Measurements from ENCODE around the gene FCGR3B. TPM values are rescaled to one million over a fixed set of nuclear protein-coding genes. Genes with fewer than 3 reads are reported as not detected.
"Not testable (repeated sequence)": the region's sequence is repeated elsewhere in the genome, so short reads cannot be mapped to it uniquely, and the experiment has no call there.

Gene FCGR3B
- total RNA-seq, 1 donor from 2014 or later: not detected

DNA sequence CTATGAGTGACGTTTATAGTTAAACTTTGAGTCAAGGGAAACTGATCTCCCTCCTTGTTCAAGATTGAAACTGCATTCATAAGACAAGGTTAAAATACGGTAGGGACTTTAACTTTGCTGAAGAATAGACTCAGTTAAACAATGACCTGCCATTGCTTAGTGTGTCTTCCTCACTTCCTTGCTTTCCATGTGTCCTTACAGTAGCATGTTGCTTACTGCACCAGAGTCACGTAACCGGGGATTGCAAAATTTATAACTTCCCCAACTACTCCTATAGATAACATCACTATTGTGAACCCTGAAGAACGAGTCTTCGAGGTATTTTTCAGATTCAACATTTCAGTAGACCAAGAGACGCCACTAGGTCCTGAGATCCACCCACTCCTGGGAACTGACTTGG lies 22.6 kb upstream of the FCGR3B start:
- not testable (repeated sequence) for H3K4me3 Mint-ChIP-seq (ENCODE audit: unreplicated experiment); H3K4me2 ChIP-seq (ENCODE audit: low read length); H3K36me3 ChIP-seq (ENCODE audit: insufficient read depth, low read length); H3K9ac ChIP-seq (ENCODE audit: low read length); H3K27me3 Mint-ChIP-seq (ENCODE audit: low read depth, unreplicated experiment); H3K4me3 ChIP-seq (ENCODE audit: insufficient read depth, low read depth, low read length); H3K36me3 Mint-ChIP-seq (ENCODE audit: low read depth, unreplicated experiment); H3K27ac Mint-ChIP-seq (ENCODE audit: unreplicated experiment); H2AFZ ChIP-seq (ENCODE audit: low read depth, low read length); H4K20me1 ChIP-seq (ENCODE audit: insufficient read depth, low read length); H3K79me2 ChIP-seq (ENCODE audit: insufficient read depth, low read length); H3K27ac ChIP-seq (ENCODE audit: low read depth, low read length); H3K27me3 ChIP-seq (ENCODE audit: insufficient read depth, low read length); H3K4me1 ChIP-seq (ENCODE audit: insufficient read depth, low read length); H3K4me1 Mint-ChIP-seq (ENCODE audit: low read depth, unreplicated experiment); FAIRE-seq; H3K9me3 Mint-ChIP-seq (ENCODE audit: unreplicated experiment); DNase-seq (ENCODE audit: low read depth); H3K9me3 ChIP-seq (ENCODE audit: insufficient read depth, low read depth, low read length)

DNA sequence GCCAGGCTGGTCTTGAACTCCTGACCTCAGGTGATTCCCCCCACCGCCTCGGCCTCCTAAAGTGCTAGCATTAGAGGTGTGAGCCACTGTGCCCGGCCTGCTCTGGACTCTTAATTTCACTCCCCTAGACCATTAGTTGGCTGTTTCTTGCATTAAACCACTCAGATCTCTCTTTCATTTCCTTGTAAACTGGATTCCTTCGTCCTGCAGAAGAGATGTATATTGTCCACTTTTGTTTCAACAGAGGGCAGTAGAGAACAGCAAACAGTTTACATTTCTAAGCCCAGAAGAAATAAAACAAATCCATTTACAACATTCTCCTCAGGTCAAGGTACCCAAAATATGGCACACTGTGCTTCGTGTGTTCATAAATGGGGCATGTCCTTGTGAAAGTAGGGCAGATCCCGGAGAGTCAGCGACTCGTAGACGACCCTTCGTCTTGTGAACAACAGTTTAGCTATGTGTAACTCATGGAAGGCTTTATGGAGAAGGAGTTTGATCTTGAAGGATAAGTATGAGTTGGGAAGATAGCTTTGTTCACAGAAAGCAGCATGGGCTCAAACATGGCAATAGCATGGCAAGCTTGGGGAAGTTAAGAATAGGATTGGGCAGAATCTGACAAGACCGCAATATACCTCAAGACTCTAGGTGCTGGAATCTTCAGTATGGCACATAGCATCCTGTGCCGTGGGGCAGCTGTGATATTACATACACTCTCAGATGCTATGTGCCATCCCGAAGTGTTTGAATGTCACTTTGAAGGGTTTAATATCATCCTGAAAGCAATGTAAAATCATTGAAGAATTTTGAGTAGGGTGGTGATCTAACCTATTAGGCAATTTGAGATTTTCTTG lies 16.8 kb upstream of the FCGR3B start:
- H3K4me1 Mint-ChIP-seq (ENCODE audit: low read depth, unreplicated experiment); H3K4me1 ChIP-seq (ENCODE audit: insufficient read depth, low read length); H3K27ac ChIP-seq (ENCODE audit: low read depth, low read length); H4K20me1 ChIP-seq (ENCODE audit: insufficient read depth, low read length); H3K4me2 ChIP-seq (ENCODE audit: low read length); H3K9me3 ChIP-seq (ENCODE audit: insufficient read depth, low read depth, low read length); H3K36me3 Mint-ChIP-seq (ENCODE audit: low read depth, unreplicated experiment); H3K9me3 Mint-ChIP-seq (ENCODE audit: unreplicated experiment); H2AFZ ChIP-seq (ENCODE audit: low read depth, low read length); H3K4me3 ChIP-seq (ENCODE audit: insufficient read depth, low read depth, low read length); H3K4me3 Mint-ChIP-seq (ENCODE audit: unreplicated experiment); H3K36me3 ChIP-seq (ENCODE audit: insufficient read depth, low read length); H3K9ac ChIP-seq (ENCODE audit: low read length); H3K27ac Mint-ChIP-seq (ENCODE audit: unreplicated experiment); H3K79me2 ChIP-seq (ENCODE audit: insufficient read depth, low read length); H3K27me3 ChIP-seq (ENCODE audit: insufficient read depth, low read length): not testable (repeated sequence)
- FAIRE-seq (peak; percentile 72), DNase-seq (ENCODE audit: low read depth) (peak; percentile 27)
- peaks cover 11% of the 10 kb centered on the region for H3K27me3 Mint-ChIP-seq (ENCODE audit: low read depth, unreplicated experiment)
- TF ChIP-seq, protein P1, sequence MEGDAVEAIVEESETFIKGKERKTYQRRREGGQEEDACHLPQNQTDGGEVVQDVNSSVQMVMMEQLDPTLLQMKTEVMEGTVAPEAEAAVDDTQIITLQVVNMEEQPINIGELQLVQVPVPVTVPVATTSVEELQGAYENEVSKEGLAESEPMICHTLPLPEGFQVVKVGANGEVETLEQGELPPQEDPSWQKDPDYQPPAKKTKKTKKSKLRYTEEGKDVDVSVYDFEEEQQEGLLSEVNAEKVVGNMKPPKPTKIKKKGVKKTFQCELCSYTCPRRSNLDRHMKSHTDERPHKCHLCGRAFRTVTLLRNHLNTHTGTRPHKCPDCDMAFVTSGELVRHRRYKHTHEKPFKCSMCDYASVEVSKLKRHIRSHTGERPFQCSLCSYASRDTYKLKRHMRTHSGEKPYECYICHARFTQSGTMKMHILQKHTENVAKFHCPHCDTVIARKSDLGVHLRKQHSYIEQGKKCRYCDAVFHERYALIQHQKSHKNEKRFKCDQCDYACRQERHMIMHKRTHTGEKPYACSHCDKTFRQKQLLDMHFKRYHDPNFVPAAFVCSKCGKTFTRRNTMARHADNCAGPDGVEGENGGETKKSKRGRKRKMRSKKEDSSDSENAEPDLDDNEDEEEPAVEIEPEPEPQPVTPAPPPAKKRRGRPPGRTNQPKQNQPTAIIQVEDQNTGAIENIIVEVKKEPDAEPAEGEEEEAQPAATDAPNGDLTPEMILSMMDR (IDR thresholded peaks at IDR 0.05; ENCODE audit: insufficient read depth, low read depth, low read length): peak; percentile 44

DNA sequence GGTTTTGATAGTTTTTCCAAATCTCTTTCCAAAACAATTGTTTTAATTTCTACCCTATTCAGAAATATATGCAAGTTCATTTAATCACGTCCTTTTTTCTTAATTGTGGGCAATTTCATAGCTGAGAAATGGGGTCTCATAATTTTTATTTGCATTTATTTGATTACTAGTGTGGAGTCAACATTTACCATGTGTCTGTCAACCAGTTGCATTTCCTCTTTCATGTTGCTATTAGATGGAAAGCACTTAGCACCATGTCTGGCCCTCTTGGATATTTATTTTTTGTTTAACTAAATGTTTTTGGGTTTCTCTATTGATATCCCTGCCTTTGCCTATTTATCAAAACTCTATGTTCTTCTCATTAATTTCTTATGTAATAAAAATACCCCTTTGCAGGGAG lies 13.9 kb upstream of the FCGR3B start:
- H3K4me3 ChIP-seq (ENCODE audit: insufficient read depth, low read depth, low read length); H2AFZ ChIP-seq (ENCODE audit: low read depth, low read length); H3K9ac ChIP-seq (ENCODE audit: low read length); H3K27me3 ChIP-seq (ENCODE audit: insufficient read depth, low read length); H3K4me1 Mint-ChIP-seq (ENCODE audit: low read depth, unreplicated experiment); H3K9me3 Mint-ChIP-seq (ENCODE audit: unreplicated experiment); DNase-seq (ENCODE audit: low read depth); H3K27ac Mint-ChIP-seq (ENCODE audit: unreplicated experiment); H3K4me3 Mint-ChIP-seq (ENCODE audit: unreplicated experiment); H3K36me3 Mint-ChIP-seq (ENCODE audit: low read depth, unreplicated experiment); H3K4me2 ChIP-seq (ENCODE audit: low read length); H3K27ac ChIP-seq (ENCODE audit: low read depth, low read length); H3K4me1 ChIP-seq (ENCODE audit: insufficient read depth, low read length); H3K9me3 ChIP-seq (ENCODE audit: insufficient read depth, low read depth, low read length); FAIRE-seq; H4K20me1 ChIP-seq (ENCODE audit: insufficient read depth, low read length); H3K36me3 ChIP-seq (ENCODE audit: insufficient read depth, low read length); H3K79me2 ChIP-seq (ENCODE audit: insufficient read depth, low read length): not testable (repeated sequence)
- peaks cover 10% of the 10 kb centered on the region for H3K27me3 Mint-ChIP-seq (ENCODE audit: low read depth, unreplicated experiment)

DNA sequence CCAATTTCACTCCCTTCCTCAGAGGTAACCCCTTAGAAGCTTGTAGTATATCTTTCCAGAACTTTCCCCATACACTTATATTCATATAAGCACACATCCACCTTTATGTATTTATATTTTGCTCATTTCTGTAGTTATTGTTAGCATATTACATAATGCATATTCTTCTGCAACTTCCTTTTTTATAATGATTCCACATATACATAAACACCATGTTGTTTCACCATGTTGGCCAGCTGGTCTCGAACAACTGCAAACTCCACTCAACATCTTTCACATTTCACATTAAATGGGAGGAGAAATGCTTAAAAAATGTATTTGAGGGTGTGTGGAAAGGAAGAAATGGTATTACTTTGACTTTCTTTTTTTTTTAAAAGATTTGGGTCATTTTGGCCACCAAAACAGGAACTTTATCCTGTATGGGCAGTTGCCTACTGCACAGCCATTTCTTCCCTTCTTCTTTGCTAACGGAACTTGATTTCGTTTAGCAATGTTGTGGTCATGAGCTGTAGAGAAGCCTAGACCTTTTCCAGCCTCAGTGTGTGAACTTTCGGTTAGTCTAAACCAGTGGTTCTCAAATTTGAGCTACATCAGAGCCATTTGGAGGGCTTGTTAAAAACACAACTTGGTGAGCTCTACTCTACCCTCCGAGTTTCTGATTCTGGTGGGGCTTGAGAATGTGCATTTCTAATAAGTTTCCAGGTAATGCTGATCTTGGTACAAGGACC lies 12.7 kb upstream of the FCGR3B start:
- not testable (repeated sequence) for DNase-seq (ENCODE audit: low read depth); H3K27ac Mint-ChIP-seq (ENCODE audit: unreplicated experiment); H3K4me1 ChIP-seq (ENCODE audit: insufficient read depth, low read length); H3K27me3 ChIP-seq (ENCODE audit: insufficient read depth, low read length); H3K4me3 Mint-ChIP-seq (ENCODE audit: unreplicated experiment); H3K79me2 ChIP-seq (ENCODE audit: insufficient read depth, low read length); H3K4me3 ChIP-seq (ENCODE audit: insufficient read depth, low read depth, low read length); FAIRE-seq; H3K27ac ChIP-seq (ENCODE audit: low read depth, low read length); H3K4me1 Mint-ChIP-seq (ENCODE audit: low read depth, unreplicated experiment); H3K9ac ChIP-seq (ENCODE audit: low read length); H3K36me3 Mint-ChIP-seq (ENCODE audit: low read depth, unreplicated experiment); H2AFZ ChIP-seq (ENCODE audit: low read depth, low read length); H3K36me3 ChIP-seq (ENCODE audit: insufficient read depth, low read length); H4K20me1 ChIP-seq (ENCODE audit: insufficient read depth, low read length); H3K9me3 Mint-ChIP-seq (ENCODE audit: unreplicated experiment); H3K9me3 ChIP-seq (ENCODE audit: insufficient read depth, low read depth, low read length); H3K4me2 ChIP-seq (ENCODE audit: low read length)
- H3K27me3 Mint-ChIP-seq (ENCODE audit: low read depth, unreplicated experiment): peaks cover 10% of the 10 kb centered on the region

DNA sequence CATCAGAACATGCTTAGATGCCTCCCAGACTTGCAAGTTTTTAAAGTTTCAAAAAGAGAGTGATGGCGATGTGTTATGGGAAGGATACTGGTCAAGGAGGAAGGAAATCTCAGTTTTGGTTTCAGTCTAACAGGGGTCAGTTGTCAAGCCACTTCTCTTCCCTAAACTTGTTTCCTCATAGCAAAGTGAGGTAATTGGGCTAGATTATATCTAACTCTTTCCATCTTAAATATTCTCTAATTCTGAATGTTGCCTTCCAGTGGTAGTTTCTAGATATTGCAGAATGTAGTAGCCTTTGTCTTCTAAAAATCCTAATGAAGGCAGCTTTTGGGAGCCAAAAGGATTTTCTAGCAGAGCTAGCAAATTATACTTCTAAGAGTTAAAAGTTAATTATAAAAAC lies 11.7 kb upstream of the FCGR3B start:
- not testable (repeated sequence) for DNase-seq (ENCODE audit: low read depth); H3K27ac Mint-ChIP-seq (ENCODE audit: unreplicated experiment); H3K4me1 ChIP-seq (ENCODE audit: insufficient read depth, low read length); FAIRE-seq; H3K4me3 Mint-ChIP-seq (ENCODE audit: unreplicated experiment); H3K27ac ChIP-seq (ENCODE audit: low read depth, low read length); H3K36me3 Mint-ChIP-seq (ENCODE audit: low read depth, unreplicated experiment); H3K27me3 ChIP-seq (ENCODE audit: insufficient read depth, low read length); H3K9me3 Mint-ChIP-seq (ENCODE audit: unreplicated experiment); H3K4me1 Mint-ChIP-seq (ENCODE audit: low read depth, unreplicated experiment); H3K4me3 ChIP-seq (ENCODE audit: insufficient read depth, low read depth, low read length); H3K36me3 ChIP-seq (ENCODE audit: insufficient read depth, low read length); H3K9ac ChIP-seq (ENCODE audit: low read length); H4K20me1 ChIP-seq (ENCODE audit: insufficient read depth, low read length); H3K4me2 ChIP-seq (ENCODE audit: low read length); H2AFZ ChIP-seq (ENCODE audit: low read depth, low read length); H3K9me3 ChIP-seq (ENCODE audit: insufficient read depth, low read depth, low read length); H3K79me2 ChIP-seq (ENCODE audit: insufficient read depth, low read length)
- peaks cover 10% of the 10 kb centered on the region for H3K27me3 Mint-ChIP-seq (ENCODE audit: low read depth, unreplicated experiment)
